HepG2 (cell line): Measurements from ENCODE around the gene LBX1. TPM values are rescaled to one million over a fixed set of nuclear protein-coding genes. Genes with fewer than 3 reads are reported as not detected.
"Not testable (repeated sequence)": the region's sequence is repeated elsewhere in the genome, so short reads cannot be mapped to it uniquely, and the experiment has no call there.

Experiments
- ATAC-seq: fragments of 200-7000 bp; cut with Tn5 transposase; 3 replicates; pipeline ENCODE4 v1.9.1; 2020; ENCODE audit warnings: mild to moderate bottlenecking, moderate library complexity
- BruUV-seq: library from RNA; stranded (reverse); fragments of 400-500 nt; replicated peaks from 2 replicates; lab custom pipeline; 2021; lab: Mats Ljungman, UMichigan
- CTCF ChIA-PET: fragments of 300-600 bp; formaldehyde crosslinking; extraction: SDS; loops from one replicate; lab custom pipeline; 2021; ENCODE audit warnings: low total read pairs, inconsistent platforms, low intra/inter-chr PET ratio; lab: Yijun Ruan, JAX
- POLR2A ChIA-PET: fragments of 350-600 bp; sonication (Branson Sonifier 250); formaldehyde crosslinking; loops from one replicate; lab custom pipeline; 2020; ENCODE audit warnings: antibody characterized with exemption, inconsistent platforms; lab: Yijun Ruan, JAX
- DNase-seq: peaks from one replicate; pipeline ENCODE4 v3.0.0-alpha.2; 2015; ENCODE audit warnings: low spot score
- FAIRE-seq: peaks from 3 replicates; lab custom pipeline; 2011; peaks lifted over from hg19 to GRCh38; lab: Jason Lieb, UNC
- H2AFZ ChIP-seq: one replicate; pipeline ENCODE4 v1.6.1; 2011; ENCODE audit warnings: low read length, inconsistent platforms
- H3K27ac ChIP-seq: fragments of 300-600 bp; 3 replicates; pipeline ENCODE4 v1.8.0; 2011; ENCODE audit warnings: mixed run types, mild to moderate bottlenecking, mixed read lengths, low read length, inconsistent platforms; ENCODE audit not compliant: insufficient read depth; ENCODE audit errors: extremely low read length
- H3K27me3 ChIP-seq, 2 experiments: fragments of 200-600 bp in 1 of 2; 2 replicates in 1 of 2; 3 replicates in 1 of 2; pipeline versions ENCODE4 v1.6.0 to v1.8.0; 2011; ENCODE audit warnings: low read length in 2 of 2, mild to moderate bottlenecking in 2 of 2, moderate library complexity in 2 of 2, inconsistent platforms in 1 of 2; ENCODE audit not compliant: insufficient read depth in 2 of 2, control insufficient read depth in 1 of 2
- H3K36me3 ChIP-seq, 2 experiments: fragments of 200-600 bp in 1 of 2; replicated peaks in 1 of 2; 2 replicates in 1 of 2; 3 replicates in 1 of 2; pipeline versions ENCODE4 v1.5.1 to v1.8.0; 2011; ENCODE audit warnings: low read length in 2 of 2, inconsistent platforms in 1 of 2; ENCODE audit not compliant: insufficient read depth in 2 of 2, control insufficient read depth in 1 of 2
- H3K4me1 ChIP-seq: 2 replicates; pipeline ENCODE4 v1.5.1; 2012; ENCODE audit warnings: low read length, inconsistent platforms; ENCODE audit not compliant: insufficient read depth
- H3K4me2 ChIP-seq: 2 replicates; pipeline ENCODE4 v1.6.0; 2011; ENCODE audit warnings: low read depth, low read length, inconsistent platforms
- H3K4me3 ChIP-seq, 3 experiments: fragments of 200-600 bp in 1 of 3; sonication (generic), shearing (Covaris generic) in 1 of 3; replicated peaks in 1 of 3; 2 replicates each; pipeline ENCODE4 v1.5.1; 2011 to 2016; ENCODE audit warnings: low read length in 3 of 3, inconsistent platforms in 2 of 3, low read depth in 2 of 3, mild to moderate bottlenecking in 2 of 3, control low read depth in 1 of 3, mixed read lengths in 1 of 3; ENCODE audit not compliant: insufficient read depth in 1 of 3
- H3K79me2 ChIP-seq: one replicate; pipeline ENCODE4 v1.6.1; 2011; ENCODE audit warnings: low read length, inconsistent platforms; ENCODE audit not compliant: insufficient read depth
- H3K9ac ChIP-seq: 2 replicates; pipeline ENCODE4 v1.6.0; 2011; ENCODE audit warnings: mild to moderate bottlenecking, low read depth, low read length, inconsistent platforms; ENCODE audit not compliant: insufficient read depth
- H3K9me3 ChIP-seq: 2 replicates; pipeline ENCODE4 v1.5.1; 2012; ENCODE audit warnings: mild to moderate bottlenecking, low read length
- H4K20me1 ChIP-seq: 2 replicates; pipeline ENCODE4 v1.6.0; 2011; ENCODE audit warnings: inconsistent platforms, mild to moderate bottlenecking, low read length, moderate library complexity; ENCODE audit not compliant: insufficient read depth
- KLF13 ChIP-seq: sonication (generic); formaldehyde crosslinking; IDR thresholded peaks from 2 replicates; pipeline ENCODE4 v1.4.0; 2020; ENCODE audit warnings: mild to moderate bottlenecking, missing genetic modification reagents
- WGBS: methylation state at CpG from one replicate; pipeline ENCODE4 v1.1.6; 2017; ENCODE audit warnings: low lambda C conversion rate; 5-methylcytosine and 5-hydroxymethylcytosine counted together
- in situ Hi-C: cut with HindIII; loops from 2 replicates; pipeline ENCODE4 v1.10.0; 2017; ENCODE audit warnings: low pct_unique_long_range_greater_than_20kb; ENCODE audit not compliant: extremely low pct_ligation_motif_present
- intact Hi-C: fragments of 100-400 bp; cut with micrococcal nuclease; formaldehyde crosslinking; loops from one replicate; pipeline ENCODE4 v1.10.0; 2022; ENCODE audit not compliant: unreplicated experiment
- polyA plus RNA-seq, 8 experiments: library from polyadenylated mRNA; depleted of rRNA in 3 of 8; stranded (reverse) in 7 of 8; unstranded in 1 of 8; fragments of >200 nt; fragmentation: Illumina TruSeq in 4 of 8; extraction: Trizol in 4 of 8; gene quantifications; 2 replicates each; pipeline versions ENCODE4 v1.2.1 to v1.2.3, GENCODE V29; 2011 to 2016; ENCODE audit warnings: low read depth in 4 of 8, missing spikeins in 1 of 8, mixed read lengths in 1 of 8; ENCODE audit not compliant: insufficient read depth in 1 of 8
- total RNA-seq, 5 experiments: library from RNA; depleted of rRNA; stranded (reverse); fragments of >200 nt; fragmentation: Illumina TruSeq; extraction: Trizol; gene quantifications; 2 replicates each; pipeline ENCODE4 v1.2.3, GENCODE V29; 2016; ENCODE audit warnings: low read depth in 1 of 5
- TF ChIP-seq, protein P1 (sequence below): sonication (generic); formaldehyde crosslinking; IDR thresholded peaks from 2 replicates; pipeline ENCODE4 v1.5.1; 2020; ENCODE audit warnings: missing genetic modification reagents, mild to moderate bottlenecking, borderline replicate concordance

Gene LBX1
- total and polyA plus RNA-seq, 2 of the 13 experiments (the other 11 are each of a cell fraction or from before 2014, with no cell fraction given) = not detected

DNA sequence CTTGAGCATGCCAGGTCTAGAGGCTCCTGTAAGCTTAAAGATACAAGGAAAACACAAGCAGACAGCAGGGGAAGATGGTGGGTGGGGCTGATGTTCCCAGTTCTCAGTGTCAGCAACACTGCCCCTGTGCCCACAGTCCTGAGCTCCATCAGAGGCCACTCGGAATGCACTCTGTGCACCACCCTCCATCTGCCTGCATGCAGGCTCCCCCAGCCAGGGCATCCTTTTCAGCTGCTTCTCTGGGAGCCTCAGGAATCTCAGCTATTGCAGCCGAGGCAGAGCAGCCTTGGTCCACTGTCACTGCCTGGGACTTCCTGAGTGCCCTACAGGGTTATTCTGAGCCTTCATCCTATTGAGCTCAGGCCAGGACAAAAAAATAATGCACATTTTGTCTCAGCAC lies 22.2 kb downstream of the LBX1 start:
- no peak; the same call in 2 of the 3 replicates for ATAC-seq
- H3K4me1 ChIP-seq = no peaks in the 10 kb centered on the region
- no peak overlapping the region for H3K4me3 ChIP-seq
- H3K27ac ChIP-seq = no peak overlapping the region
- BruUV-seq = no TSS peak
- FAIRE-seq = no peak
- no peak overlapping the region for H2AFZ ChIP-seq
- intact Hi-C loops = no loop called here
- H4K20me1 ChIP-seq = 0 out of 2 replicates have a peak, but pooled peaks cover 3% of the 10 kb centered on the region
- H3K4me2 ChIP-seq = no peak overlapping the region
- POLR2A ChIA-PET = no interaction called here
- DNase-seq = no peak
- H3K27me3 ChIP-seq = peaks cover 4 to 47% of the 10 kb centered on the region in 2 experiments
- no peak overlapping the region for H3K9ac ChIP-seq
- 0% methylated on average over 1 of the region's 2 CpGs for WGBS
- H3K9me3 ChIP-seq = no peaks in the 10 kb centered on the region
- CTCF ChIA-PET = no interaction called here
- H3K36me3 ChIP-seq = no peaks in the 10 kb centered on the region
- TF ChIP-seq KLF13 (CRISPR knock-in tag) = no peak
- TF ChIP-seq, protein P1, sequence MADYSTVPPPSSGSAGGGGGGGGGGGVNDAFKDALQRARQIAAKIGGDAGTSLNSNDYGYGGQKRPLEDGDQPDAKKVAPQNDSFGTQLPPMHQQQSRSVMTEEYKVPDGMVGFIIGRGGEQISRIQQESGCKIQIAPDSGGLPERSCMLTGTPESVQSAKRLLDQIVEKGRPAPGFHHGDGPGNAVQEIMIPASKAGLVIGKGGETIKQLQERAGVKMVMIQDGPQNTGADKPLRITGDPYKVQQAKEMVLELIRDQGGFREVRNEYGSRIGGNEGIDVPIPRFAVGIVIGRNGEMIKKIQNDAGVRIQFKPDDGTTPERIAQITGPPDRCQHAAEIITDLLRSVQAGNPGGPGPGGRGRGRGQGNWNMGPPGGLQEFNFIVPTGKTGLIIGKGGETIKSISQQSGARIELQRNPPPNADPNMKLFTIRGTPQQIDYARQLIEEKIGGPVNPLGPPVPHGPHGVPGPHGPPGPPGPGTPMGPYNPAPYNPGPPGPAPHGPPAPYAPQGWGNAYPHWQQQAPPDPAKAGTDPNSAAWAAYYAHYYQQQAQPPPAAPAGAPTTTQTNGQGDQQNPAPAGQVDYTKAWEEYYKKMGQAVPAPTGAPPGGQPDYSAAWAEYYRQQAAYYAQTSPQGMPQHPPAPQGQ (CRISPR knock-in tag) = no peak
- in situ Hi-C loops = no loop called here
- no peaks in the 10 kb centered on the region for H3K79me2 ChIP-seq

DNA sequence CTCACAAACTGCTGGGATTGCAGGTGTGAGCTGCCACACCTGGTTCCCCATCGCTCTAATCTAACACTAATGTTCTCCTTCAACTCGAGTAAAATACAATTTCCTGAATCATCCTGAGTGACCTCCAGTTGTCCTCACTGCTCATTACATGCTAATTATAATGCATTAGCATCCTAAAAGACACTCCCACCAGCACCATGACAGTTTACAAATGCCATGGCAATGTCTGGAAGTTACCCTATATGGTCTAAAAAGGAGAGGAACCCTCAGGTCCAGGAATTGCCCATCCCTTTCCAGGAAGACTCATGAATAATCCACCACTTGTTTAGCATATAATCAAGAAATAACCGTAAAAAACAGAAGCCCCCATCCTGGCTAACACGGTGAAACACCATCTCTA lies 26.6 kb downstream of the LBX1 start:
- CTCF ChIA-PET, H3K9me3 ChIP-seq, POLR2A ChIA-PET, DNase-seq, intact Hi-C loops, BruUV-seq, H2AFZ ChIP-seq, H3K4me1 ChIP-seq, in situ Hi-C loops, H3K4me3 ChIP-seq, H3K9ac ChIP-seq, H3K79me2 ChIP-seq, FAIRE-seq, H4K20me1 ChIP-seq, ATAC-seq, H3K36me3 ChIP-seq, H3K27ac ChIP-seq, H3K4me2 ChIP-seq: not testable (repeated sequence)
- WGBS = 22% methylated on average over 4 of the region's 4 CpGs
- peaks cover 3 to 47% of the 10 kb centered on the region in 2 experiments; a peak in 4 of 5 replicates for H3K27me3 ChIP-seq

DNA sequence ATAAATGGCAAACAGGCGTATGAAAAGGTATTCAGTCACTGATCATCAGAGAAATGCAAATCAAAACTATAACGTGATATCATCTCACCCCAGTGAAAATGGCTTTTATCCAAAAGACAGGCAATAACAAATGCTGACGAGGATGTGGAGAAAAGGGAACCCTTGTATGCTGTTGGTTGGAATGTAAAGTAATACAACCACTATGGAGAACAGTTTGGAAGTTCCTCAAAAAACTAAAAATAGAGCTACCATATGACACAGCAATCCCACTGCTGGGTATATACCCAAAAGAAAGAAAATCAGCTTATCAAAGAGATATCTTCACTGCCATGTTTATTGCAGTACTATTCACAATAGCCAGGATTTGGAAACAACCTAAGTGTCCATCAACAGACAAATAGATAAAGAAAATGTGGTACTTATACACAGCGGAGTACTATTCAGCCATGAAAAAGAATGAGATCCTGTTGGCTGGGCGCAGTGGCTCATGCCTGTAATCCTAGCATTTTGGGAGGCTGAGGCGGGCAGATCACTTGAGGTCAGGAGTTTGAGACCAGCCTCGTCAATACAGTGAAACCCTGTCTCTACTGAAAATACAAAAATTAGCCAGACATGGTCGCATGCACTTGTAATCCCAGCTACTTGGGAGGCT lies 30.8 kb downstream of the LBX1 start:
- BruUV-seq, H3K27ac ChIP-seq, H2AFZ ChIP-seq, POLR2A ChIA-PET, CTCF ChIA-PET, in situ Hi-C loops, H3K9me3 ChIP-seq, H3K4me1 ChIP-seq, intact Hi-C loops, FAIRE-seq, H3K4me2 ChIP-seq, DNase-seq, H3K9ac ChIP-seq, H3K79me2 ChIP-seq, ATAC-seq, H4K20me1 ChIP-seq, H3K4me3 ChIP-seq, H3K36me3 ChIP-seq: not testable (repeated sequence)
- H3K27me3 ChIP-seq = peaks cover 3 to 59% of the 10 kb centered on the region in 2 experiments
- 35% methylated on average over 8 of the region's 8 CpGs for WGBS
